Upper lobe of left lung (tissue), 4 donors: ENCODE results near the gene UFC1.

Experiments used
- EP300 ChIP-seq, 4 donors: sonication (generic); formaldehyde crosslinking; IDR thresholded peaks; one replicate each; pipeline ENCODE4 v1.5.1; 2017; ENCODE audit warnings: antibody characterized with exemption in 4 of 4, control low read depth in 2 of 4
- POLR2A ChIP-seq, 4 donors: fragments of 450-650 bp; IDR thresholded peaks; one replicate each; pipeline ENCODE4 v1.5.1; 2016 to 2017; ENCODE audit warnings: antibody characterized with exemption in 4 of 4, mild to moderate bottlenecking in 2 of 4
- POLR2AphosphoS5 ChIP-seq, 2 donors: sonication (generic); formaldehyde crosslinking; IDR thresholded peaks; one replicate each; pipeline ENCODE4 v1.5.1; 2017; ENCODE audit warnings: antibody characterized with exemption in 2 of 2
- TF ChIP-seq, protein P1 (sequence below), 6 experiments: fragments of 450-650 bp in 4 of 6; fragments of 200-600 bp in 2 of 6; sonication (generic) in 2 of 6; IDR thresholded peaks; one replicate each; pipeline ENCODE4 v1.5.1; 2016 to 2019; ENCODE audit warnings: antibody characterized with exemption in 6 of 6

GRCh38 chr1:161157867-161158266 is 4.1 kb downstream of the UFC1 start:
- TF ChIP-seq, protein P1, sequence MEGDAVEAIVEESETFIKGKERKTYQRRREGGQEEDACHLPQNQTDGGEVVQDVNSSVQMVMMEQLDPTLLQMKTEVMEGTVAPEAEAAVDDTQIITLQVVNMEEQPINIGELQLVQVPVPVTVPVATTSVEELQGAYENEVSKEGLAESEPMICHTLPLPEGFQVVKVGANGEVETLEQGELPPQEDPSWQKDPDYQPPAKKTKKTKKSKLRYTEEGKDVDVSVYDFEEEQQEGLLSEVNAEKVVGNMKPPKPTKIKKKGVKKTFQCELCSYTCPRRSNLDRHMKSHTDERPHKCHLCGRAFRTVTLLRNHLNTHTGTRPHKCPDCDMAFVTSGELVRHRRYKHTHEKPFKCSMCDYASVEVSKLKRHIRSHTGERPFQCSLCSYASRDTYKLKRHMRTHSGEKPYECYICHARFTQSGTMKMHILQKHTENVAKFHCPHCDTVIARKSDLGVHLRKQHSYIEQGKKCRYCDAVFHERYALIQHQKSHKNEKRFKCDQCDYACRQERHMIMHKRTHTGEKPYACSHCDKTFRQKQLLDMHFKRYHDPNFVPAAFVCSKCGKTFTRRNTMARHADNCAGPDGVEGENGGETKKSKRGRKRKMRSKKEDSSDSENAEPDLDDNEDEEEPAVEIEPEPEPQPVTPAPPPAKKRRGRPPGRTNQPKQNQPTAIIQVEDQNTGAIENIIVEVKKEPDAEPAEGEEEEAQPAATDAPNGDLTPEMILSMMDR (IDR thresholded peaks at IDR 0.05) = no peak
- TF ChIP-seq POLR2A (IDR thresholded peaks at IDR 0.05) = no peak
- TF ChIP-seq POLR2AphosphoS5 (IDR thresholded peaks at IDR 0.05) = no peak
- TF ChIP-seq EP300 (IDR thresholded peaks at IDR 0.05) = no peak
